Measurements from ENCODE around the gene AACS. TPM values are rescaled to one million over a fixed set of nuclear protein-coding genes. Genes with fewer than 3 reads are reported as not detected.
A peak's percentile ranks its signal among the peaks of the same experiment; 100 is the strongest.

Gene AACS
- total and polyA plus RNA-seq, 10 donors, result 5.1 to 18.9 (median 11.4) TPM

DNA sequence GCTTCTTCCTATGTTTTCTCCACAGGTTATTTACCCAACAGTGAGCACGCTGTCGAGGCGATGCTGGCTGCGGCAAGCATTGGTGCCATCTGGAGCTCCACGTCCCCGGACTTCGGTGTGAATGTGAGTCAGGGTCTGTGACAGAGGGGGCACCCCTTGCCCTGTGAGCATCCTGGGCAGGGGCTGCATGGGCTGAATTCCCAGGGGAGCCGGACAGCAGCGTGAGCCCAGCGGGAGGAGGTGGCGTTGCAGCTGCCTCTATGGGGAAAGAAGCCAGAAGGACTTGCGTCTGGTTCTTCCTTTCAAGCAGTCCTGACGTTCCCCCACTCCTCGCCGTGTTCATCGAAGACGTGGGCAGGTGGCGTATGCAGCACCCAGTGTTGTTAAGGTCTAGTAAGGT, 26.2 kb downstream of the AACS start:
- Histone ChIP-seq H3K27ac (no peak overlapping the region), H3K9me3 (no peaks in the 10 kb centered on the region), H3K36me3 (peaks cover 0 to 90% (median 23%) of the 10 kb centered on the region in 6 donors), H3K27me3 (replicated peaks in 1 of 7) (no peaks in the 10 kb centered on the region), H3K4me3 (no peak overlapping the region), H3K4me1 (peaks cover 0 to 22% (median 3%) of the 10 kb centered on the region in 6 donors)
- 95 to 97% (median 97%) methylated on average over 18 of the region's 18 CpGs for WGBS, 5 donors
- DNase-seq, result no peak
- TF ChIP-seq, protein P1, sequence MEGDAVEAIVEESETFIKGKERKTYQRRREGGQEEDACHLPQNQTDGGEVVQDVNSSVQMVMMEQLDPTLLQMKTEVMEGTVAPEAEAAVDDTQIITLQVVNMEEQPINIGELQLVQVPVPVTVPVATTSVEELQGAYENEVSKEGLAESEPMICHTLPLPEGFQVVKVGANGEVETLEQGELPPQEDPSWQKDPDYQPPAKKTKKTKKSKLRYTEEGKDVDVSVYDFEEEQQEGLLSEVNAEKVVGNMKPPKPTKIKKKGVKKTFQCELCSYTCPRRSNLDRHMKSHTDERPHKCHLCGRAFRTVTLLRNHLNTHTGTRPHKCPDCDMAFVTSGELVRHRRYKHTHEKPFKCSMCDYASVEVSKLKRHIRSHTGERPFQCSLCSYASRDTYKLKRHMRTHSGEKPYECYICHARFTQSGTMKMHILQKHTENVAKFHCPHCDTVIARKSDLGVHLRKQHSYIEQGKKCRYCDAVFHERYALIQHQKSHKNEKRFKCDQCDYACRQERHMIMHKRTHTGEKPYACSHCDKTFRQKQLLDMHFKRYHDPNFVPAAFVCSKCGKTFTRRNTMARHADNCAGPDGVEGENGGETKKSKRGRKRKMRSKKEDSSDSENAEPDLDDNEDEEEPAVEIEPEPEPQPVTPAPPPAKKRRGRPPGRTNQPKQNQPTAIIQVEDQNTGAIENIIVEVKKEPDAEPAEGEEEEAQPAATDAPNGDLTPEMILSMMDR (IDR thresholded peaks at IDR 0.05 in 8 of 11, conservative IDR thresholded peaks at IDR 0.05 in 3 of 11), result no peak
- no peak for TF ChIP-seq POLR2A (IDR thresholded peaks at IDR 0.05)
- TF ChIP-seq POLR2AphosphoS5 (IDR thresholded peaks at IDR 0.05), result no peak
- intact Hi-C loops (cut with DNase I; ENCODE audit: low total_unique reads), result no loop called here

DNA sequence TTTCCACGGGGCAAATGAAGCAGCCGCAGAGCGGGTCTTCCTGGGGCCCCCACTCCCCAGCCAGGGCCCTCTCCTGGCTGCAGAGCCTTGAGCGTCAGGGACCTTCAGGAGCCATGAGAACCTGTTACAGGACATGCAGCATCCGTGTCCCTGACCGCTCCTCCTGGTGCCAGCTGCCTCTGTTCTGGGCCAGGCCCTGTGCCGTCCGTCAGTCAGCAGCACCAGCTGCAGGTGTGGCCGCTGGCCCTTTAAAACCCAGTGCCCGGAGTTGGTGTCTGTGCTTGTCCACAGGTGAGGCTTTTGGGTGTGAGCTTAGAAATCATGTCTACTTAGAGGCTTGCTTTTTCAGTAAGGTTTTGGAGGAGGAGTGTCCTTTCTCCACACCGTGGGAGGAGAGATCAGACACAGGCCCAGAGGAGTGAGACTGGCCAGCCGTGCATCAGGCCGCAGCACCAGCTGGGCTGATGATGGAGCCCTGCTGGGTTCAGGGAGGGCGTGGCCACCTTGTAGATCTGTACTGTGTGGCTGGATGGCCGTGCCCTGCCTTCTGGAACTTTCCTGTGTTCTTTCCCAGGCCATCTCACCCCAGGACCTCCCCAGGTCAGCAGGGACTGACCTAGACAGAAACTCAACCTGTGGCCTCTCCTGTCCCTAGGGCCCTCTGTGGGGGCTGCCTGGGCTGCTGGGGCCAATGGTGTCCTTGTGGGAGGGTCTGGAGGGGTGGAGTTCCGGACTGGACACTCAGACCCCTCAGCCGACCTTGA, 27.1 kb downstream of the AACS start:
- intact Hi-C loops (cut with DNase I; ENCODE audit: low total_unique reads), result no loop called here
- Histone ChIP-seq H3K9me3 (no peaks in the 10 kb centered on the region), H3K27ac (peak overlapping the region in 2 of 8 donors; percentile 2 to 28), H3K36me3 (peaks cover 0 to 81% (median 19%) of the 10 kb centered on the region in 6 donors), H3K27me3 (replicated peaks in 1 of 7) (no peaks in the 10 kb centered on the region), H3K4me1 (peaks cover 0 to 30% (median 5%) of the 10 kb centered on the region in 6 donors), H3K4me3 (no peak overlapping the region)
- WGBS, 5 donors, result 71 to 92% (median 84%) methylated on average over 12 to 17 of the region's 17 CpGs
- no peak for DNase-seq
- TF ChIP-seq POLR2A (IDR thresholded peaks at IDR 0.05) (no peak), POLR2AphosphoS5 (IDR thresholded peaks at IDR 0.05) (no peak)
- TF ChIP-seq, protein P1 (IDR thresholded peaks at IDR 0.05 in 8 of 11, conservative IDR thresholded peaks at IDR 0.05 in 3 of 11), result no peak

DNA sequence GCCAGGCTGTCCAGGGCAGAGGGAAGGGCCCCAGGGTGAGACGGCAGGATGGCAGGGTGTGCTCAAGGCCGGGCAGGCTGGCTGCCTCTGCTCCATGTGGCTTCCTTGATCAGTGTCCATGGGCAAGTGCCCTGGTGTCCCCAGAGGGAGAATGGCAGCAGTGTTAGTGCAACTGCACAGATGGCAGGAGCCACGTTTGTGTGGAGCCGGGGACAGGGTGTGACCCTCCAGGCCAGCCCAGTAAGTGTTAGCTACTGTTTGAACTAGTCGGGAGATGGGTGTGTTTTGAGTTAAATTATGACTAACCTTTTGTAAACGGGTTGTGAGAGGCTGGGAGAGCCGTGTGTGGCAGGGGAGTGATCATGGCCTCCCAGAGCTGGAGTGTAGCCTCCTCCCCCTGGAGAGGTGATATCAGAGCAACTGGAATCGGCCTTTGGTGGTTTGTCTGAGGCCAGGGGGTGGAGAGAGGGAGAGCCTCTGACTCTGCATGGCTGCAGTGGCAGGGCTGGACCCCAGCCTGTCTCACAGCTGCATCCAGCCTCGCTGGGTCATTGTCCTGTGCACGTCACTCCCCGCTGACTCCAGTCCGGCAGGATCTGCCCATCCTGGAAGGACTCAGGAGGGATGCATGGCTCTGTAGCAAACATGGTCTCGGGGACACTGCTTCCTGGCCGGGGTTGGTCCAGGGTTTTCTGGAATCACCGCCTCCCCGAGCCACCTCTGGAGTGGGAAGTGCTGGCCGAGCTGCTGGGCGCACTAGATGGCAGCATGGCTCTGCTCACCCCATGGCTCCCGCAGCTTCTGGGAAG, 27.8 kb downstream of the AACS start:
- WGBS, 5 donors, result 57 to 88% (median 76%) methylated on average over 10 to 19 of the region's 19 CpGs
- peak overlapping the region in 2 of 8 donors; percentile 2 to 28 for H3K27ac ChIP-seq
- TF ChIP-seq POLR2A (IDR thresholded peaks at IDR 0.05) (no peak), POLR2AphosphoS5 (IDR thresholded peaks at IDR 0.05) (peak in 2 of 3 donors; percentile 56 to 61)
- TF ChIP-seq, protein P1 (IDR thresholded peaks at IDR 0.05 in 8 of 11, conservative IDR thresholded peaks at IDR 0.05 in 3 of 11), result no peak

More for the DNA sequence above, 27.8 kb downstream of the AACS start:
- H3K9me3 ChIP-seq, result no peaks in the 10 kb centered on the region
- peaks cover 0 to 77% (median 16%) of the 10 kb centered on the region in 6 donors for H3K36me3 ChIP-seq
- no peak for DNase-seq
- no peaks in the 10 kb centered on the region for H3K27me3 ChIP-seq (replicated peaks in 1 of 7)
- peaks cover 0 to 34% (median 5%) of the 10 kb centered on the region in 6 donors for H3K4me1 ChIP-seq
- no peak overlapping the region for H3K4me3 ChIP-seq
- intact Hi-C loops (cut with DNase I; ENCODE audit: low total_unique reads), result no loop called here

Measured in spleen (tissue), 11 donors.